Activated CD4-positive, alpha-beta T cell treated with anti-CD3 and anti-CD28 coated beads, Interleukin-2, amount 10 ng/mL, durations not matched to agents 24 days and 14 days (primary cell): Measurements from ENCODE around the gene DTX4. TPM values are rescaled to one million over a fixed set of nuclear protein-coding genes. Genes with fewer than 3 reads are reported as not detected.

Experiments
- DNase-seq: peaks from one replicate; pipeline ENCODE4 v3.0.0; 2022
- H3K27ac Mint-ChIP-seq: one replicate; pipeline ENCODE4 v1.8.0; 2022; ENCODE audit warnings: mild to moderate bottlenecking, mixed read lengths
- H3K27me3 Mint-ChIP-seq: one replicate; pipeline ENCODE4 v1.8.0; 2022; ENCODE audit warnings: mixed read lengths
- H3K36me3 Mint-ChIP-seq: one replicate; pipeline ENCODE4 v1.8.0; 2022; ENCODE audit warnings: low read depth, mild to moderate bottlenecking, mixed read lengths
- H3K4me1 Mint-ChIP-seq: one replicate; pipeline ENCODE4 v1.8.0; 2021; ENCODE audit warnings: mixed read lengths
- H3K4me3 Mint-ChIP-seq: one replicate; pipeline ENCODE4 v1.8.0; 2022; ENCODE audit warnings: mild to moderate bottlenecking, moderate library complexity, mixed read lengths
- H3K9me3 Mint-ChIP-seq: one replicate; pipeline ENCODE4 v1.8.0; 2021; ENCODE audit warnings: mixed read lengths
- intact Hi-C: fragments of 100-400 bp; cut with micrococcal nuclease; formaldehyde crosslinking; loops from one replicate; pipeline ENCODE4 v1.15.1; 2023
- total RNA-seq: library from RNA; stranded (reverse); gene quantifications from 2 replicates; pipeline ENCODE4 v1.2.3, GENCODE V29; 2022

DTX4 gene
- total RNA-seq, 1 donor from 2014 or later: 0.47 TPM

DNA sequence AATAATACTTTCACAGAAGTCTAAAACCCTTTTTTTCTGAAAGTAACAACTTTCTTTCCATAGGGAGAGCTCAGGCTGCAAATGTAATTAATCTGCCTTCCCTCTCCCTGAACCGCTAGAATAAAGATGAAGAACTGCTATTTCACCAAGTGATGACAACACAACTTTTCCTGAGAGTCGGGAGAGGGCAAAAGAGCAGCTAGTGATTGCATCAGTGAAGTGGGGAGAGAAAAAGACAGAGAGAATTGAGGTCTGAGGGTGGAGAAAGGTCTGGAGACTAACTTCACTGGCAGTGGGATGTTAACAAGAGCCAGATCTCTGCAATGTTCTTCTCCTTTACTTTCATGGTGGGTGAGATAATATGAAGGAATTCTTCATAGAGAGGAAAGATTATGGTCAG is 51.7 kb downstream of the DTX4 start:
- Mint-ChIP-seq H3K27me3 (peaks cover 18% of the 10 kb centered on the region), H3K27ac (no peak overlapping the region), H3K4me1 (no peaks in the 10 kb centered on the region), H3K9me3 (no peaks in the 10 kb centered on the region), H3K36me3 (no peaks in the 10 kb centered on the region), H3K4me3 (no peak overlapping the region)
- intact Hi-C loops: no loop called here
- no peak for DNase-seq

DNA sequence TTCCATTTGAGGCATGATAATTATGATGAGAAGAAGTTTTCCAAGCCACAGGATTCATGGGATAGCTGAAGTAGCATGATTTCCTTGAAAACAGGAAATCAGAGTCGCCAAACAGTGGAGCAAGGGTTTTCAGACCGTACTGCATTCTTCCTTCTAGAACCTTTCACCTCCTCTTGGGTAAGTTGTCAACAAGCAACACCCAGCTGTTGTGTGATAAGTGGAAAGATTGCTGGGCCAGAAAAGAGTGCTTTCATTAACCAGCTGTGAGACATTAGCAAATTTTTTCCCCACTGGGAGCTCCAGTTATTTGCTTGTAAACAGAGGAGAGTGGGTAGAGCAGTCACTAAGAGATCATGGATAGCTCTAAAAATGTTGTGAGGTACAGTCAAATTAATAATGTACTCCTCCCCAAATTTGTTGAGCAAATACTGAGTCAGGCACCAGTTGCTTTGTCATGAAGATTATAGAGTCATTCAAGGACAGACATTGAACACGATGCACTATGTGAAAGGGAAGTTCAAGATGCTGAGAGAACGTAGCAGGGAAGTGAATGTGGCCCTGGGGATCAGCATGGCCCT is 52.5 kb downstream of the DTX4 start:
- no peak for DNase-seq
- Mint-ChIP-seq H3K36me3 (no peaks in the 10 kb centered on the region), H3K9me3 (no peaks in the 10 kb centered on the region), H3K27ac (no peak overlapping the region), H3K27me3 (peaks cover 14% of the 10 kb centered on the region), H3K4me3 (no peak overlapping the region), H3K4me1 (no peaks in the 10 kb centered on the region)
- intact Hi-C loops: no loop called here

DNA sequence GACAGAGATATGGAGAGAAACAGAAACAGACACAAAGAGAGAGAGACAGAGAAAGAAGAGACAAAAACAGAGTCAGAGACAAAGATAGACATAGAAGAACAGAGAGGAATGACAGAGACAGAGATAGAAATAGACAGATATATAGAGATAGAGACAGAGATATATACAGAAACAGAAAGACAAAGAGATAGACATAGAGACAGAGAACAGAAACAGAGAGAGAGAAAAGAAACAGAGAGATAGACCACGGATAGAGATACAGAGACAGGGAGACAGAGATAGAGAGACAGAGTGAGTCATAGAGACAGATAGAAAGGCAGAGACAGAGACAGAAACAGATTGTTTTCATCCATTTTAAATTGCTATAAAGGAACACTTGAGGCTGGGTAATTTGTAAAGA is 53.1 kb downstream of the DTX4 start:
- DNase-seq: no peak
- Mint-ChIP-seq H3K36me3 (no peaks in the 10 kb centered on the region), H3K4me1 (no peaks in the 10 kb centered on the region), H3K27me3 (peaks cover 10% of the 10 kb centered on the region), H3K27ac (no peak overlapping the region), H3K4me3 (no peak overlapping the region), H3K9me3 (no peaks in the 10 kb centered on the region)
- intact Hi-C loops: no loop called here

DNA sequence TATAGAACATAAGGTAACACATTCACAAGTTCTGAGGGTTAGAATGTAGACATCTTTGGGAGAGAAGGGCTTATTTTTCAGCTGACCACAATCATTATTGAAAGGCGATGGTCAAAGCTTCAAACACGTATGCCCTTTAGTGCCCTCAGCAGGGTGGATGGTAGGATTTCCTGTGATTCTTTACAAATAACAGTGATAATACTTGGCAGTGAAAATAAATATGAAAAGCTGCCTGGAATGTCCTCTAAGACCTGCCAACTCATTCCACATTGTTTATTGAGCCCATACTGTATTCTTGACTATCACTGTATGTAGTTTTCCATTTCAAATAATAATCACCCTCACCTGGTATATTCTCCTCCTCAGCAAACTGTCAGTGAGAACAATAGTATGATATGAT is 54.5 kb downstream of the DTX4 start:
- H3K27ac Mint-ChIP-seq: no peak overlapping the region
- intact Hi-C loops: no loop called here
- H3K9me3 Mint-ChIP-seq: no peaks in the 10 kb centered on the region
- DNase-seq: no peak
- H3K36me3 Mint-ChIP-seq: no peaks in the 10 kb centered on the region
- no peak overlapping the region for H3K4me3 Mint-ChIP-seq
- H3K4me1 Mint-ChIP-seq: no peaks in the 10 kb centered on the region
- H3K27me3 Mint-ChIP-seq: peaks cover 8% of the 10 kb centered on the region

DNA sequence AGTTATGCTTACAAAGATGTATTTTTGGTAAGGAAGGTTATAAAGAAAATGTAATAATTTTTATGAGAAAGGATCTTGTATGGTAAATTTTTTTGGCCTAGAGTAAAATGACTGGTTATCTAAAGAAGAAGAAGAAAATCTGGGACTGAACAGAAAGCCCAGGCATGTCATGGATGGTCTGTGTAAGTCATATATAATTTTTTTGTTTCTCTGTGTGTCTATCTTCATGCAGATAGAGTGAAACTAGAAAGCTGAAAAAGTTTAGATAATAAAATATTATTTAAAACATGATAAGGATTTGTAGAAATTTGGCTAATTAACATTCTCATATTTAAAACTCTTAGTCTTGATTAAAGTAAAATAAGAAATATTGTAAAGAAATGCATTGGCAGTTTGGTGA is 68.4 kb downstream of the DTX4 start:
- peaks cover 11% of the 10 kb centered on the region for H3K27me3 Mint-ChIP-seq
- no peak for DNase-seq
- intact Hi-C loops: no loop called here
- no peak overlapping the region for H3K27ac Mint-ChIP-seq
- no peaks in the 10 kb centered on the region for H3K36me3 Mint-ChIP-seq
- H3K4me3 Mint-ChIP-seq: no peak overlapping the region
- peaks cover 22% of the 10 kb centered on the region for H3K9me3 Mint-ChIP-seq
- H3K4me1 Mint-ChIP-seq: no peaks in the 10 kb centered on the region

DNA sequence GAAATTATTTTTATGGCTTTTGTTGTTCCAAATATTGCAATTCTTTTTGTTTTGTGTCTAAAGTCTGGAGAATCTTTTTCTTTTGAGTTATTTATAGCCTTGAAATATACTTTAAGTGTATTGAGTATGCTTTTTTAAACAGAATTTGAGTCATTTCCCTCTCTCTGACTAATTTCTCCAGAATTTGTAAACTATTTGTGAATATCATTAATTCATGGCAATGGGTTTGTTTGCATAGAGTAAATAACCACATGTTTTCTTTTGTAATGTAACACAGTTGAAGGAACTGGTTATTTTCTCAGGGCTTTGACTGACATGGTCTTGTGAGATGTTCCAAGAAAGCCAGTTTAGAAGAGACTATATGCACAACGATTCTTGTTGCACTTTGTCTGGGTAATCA is 71.7 kb downstream of the DTX4 start:
- Mint-ChIP-seq H3K4me1 (peaks cover 9% of the 10 kb centered on the region), H3K4me3 (no peak overlapping the region), H3K27ac (no peak overlapping the region), H3K36me3 (no peaks in the 10 kb centered on the region), H3K9me3 (peaks cover 16% of the 10 kb centered on the region), H3K27me3 (peaks cover 3% of the 10 kb centered on the region)
- intact Hi-C loops: no loop called here
- DNase-seq: no peak

DNA sequence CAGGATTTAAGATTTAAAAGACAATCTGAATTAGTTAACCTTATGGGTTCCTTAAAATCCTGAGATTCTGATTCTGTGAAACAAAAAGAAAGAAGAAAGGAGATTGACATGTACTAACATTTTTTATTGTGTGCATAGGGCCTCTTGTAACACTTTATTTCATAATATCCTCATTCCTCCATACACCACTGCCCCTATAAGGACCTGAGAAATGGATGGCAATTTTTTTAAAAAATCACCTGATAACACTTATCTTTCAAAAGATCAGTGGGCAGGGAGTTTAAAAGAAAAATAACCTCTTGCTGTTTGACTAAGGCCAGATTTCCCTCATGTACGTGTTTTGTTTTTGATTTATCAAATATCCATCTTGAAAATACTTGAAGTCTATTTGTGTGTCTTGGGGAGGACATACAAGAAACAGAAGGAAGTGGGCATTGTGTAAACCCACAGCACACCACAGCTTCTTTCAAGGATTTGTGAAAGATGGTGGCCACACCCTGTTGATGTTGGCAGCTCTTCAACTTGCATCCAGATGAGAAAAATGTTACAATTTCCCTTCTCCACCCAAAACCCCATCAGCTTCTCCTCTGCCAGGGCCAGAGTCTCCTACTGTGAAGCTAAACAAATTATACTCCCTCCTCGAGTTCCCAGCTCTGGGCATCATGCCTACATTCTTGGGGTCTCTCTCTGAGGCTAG is 75.7 kb downstream of the DTX4 start:
- no peak for DNase-seq
- Mint-ChIP-seq H3K27ac (no peak overlapping the region), H3K36me3 (no peaks in the 10 kb centered on the region), H3K9me3 (peaks cover 8% of the 10 kb centered on the region), H3K27me3 (peaks cover 3% of the 10 kb centered on the region), H3K4me1 (peaks cover 10% of the 10 kb centered on the region), H3K4me3 (no peak overlapping the region)
- intact Hi-C loops: no loop called here

DNA sequence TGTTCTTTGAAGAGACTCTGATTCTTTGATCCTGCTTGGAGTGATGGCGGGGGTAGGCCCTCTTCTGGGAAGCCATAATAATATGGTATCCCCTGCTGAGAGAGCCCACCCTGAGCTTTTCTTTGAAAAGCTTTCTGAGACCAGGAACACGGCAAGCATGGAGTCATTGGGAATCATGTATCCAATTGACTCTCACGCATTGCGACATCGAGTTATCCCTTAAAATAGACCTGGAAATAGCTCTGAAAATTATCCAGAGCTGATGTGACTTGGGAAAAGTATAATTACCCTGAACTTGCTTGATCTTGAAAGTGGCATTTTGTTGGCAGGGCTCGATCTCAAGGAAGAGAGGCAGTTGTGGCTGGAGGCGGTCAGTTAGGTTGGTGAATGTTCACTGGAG is 77.6 kb downstream of the DTX4 start:
- peaks cover 8% of the 10 kb centered on the region for H3K9me3 Mint-ChIP-seq

DNA sequence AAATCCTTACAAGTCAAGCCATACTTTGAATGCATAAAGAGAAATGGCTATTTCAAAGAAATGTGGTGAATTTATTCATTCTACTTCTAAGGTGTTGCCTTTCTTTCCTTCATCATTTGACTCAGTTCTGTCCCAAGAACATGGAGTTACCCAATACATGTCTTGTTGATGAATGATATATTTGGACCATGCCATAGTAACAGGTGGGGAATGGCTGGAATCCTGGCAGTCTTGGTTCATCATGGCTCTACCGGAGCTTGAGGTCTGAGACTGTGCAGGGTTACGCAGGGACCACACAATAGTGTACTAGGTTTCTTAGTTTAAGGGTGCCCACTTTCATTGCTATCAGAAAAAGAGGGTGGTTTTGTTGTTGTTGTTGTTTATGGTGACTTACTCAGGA is 81.1 kb downstream of the DTX4 start:
- no peak overlapping the region for H3K27ac Mint-ChIP-seq
- H3K36me3 Mint-ChIP-seq: no peaks in the 10 kb centered on the region
- intact Hi-C loops: no loop called here
- peaks cover 5% of the 10 kb centered on the region for H3K9me3 Mint-ChIP-seq
- H3K4me3 Mint-ChIP-seq: no peak overlapping the region
- peaks cover 4% of the 10 kb centered on the region for H3K4me1 Mint-ChIP-seq
- H3K27me3 Mint-ChIP-seq: peaks cover 3% of the 10 kb centered on the region
- no peak for DNase-seq

More for the DNA sequence above, 77.6 kb downstream of the DTX4 start:
- intact Hi-C loops: no loop called here
- H3K36me3 Mint-ChIP-seq: no peaks in the 10 kb centered on the region
- H3K27me3 Mint-ChIP-seq: peaks cover 6% of the 10 kb centered on the region
- DNase-seq: no peak
- H3K4me3 Mint-ChIP-seq: no peak overlapping the region
- H3K4me1 Mint-ChIP-seq: peaks cover 10% of the 10 kb centered on the region
- H3K27ac Mint-ChIP-seq: no peak overlapping the region

DNA sequence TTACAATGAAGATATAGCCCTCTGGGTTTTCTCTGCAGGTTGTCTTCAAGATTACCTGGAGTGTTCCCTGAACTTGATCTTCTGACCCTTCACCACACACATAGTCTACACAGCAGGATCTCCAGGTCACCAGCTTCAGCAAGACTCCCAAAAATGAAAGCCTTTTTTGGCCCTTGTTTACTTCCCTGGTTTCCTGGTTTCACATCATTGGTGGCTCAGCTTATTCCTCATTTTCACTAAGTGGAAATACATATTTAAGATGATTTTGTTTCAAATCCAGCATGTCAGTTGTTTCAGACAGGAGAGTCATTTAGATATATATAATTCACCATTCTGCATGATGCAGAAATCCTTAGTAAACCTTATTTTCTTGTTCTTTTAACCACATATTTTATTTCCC is 82.4 kb downstream of the DTX4 start:
- Mint-ChIP-seq H3K27me3 (peaks cover 3% of the 10 kb centered on the region), H3K4me3 (no peak overlapping the region), H3K27ac (no peak overlapping the region), H3K36me3 (no peaks in the 10 kb centered on the region), H3K9me3 (no peaks in the 10 kb centered on the region), H3K4me1 (no peaks in the 10 kb centered on the region)
- no peak for DNase-seq
- intact Hi-C loops: no loop called here

DNA sequence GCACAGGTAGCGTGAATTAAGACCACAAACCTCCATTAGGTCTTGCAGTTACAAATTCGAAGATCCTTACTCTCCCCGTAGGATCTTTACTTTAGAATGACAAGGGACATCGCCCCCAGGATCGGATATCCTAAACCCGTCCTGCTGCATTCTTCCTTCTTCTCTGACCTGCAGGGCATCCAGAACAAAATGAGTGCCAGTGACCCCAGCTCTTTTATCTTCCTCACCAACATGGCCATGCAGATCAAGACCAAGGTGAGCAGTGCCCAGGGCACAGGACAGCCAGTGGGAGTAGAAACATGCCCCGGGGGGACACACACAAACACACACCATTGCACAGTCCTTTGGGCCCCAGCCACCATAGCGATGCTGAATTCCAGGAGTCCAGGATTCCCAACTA is 83.3 kb downstream of the DTX4 start:
- Mint-ChIP-seq H3K27me3 (peaks cover 3% of the 10 kb centered on the region), H3K4me1 (no peaks in the 10 kb centered on the region), H3K4me3 (no peak overlapping the region), H3K9me3 (no peaks in the 10 kb centered on the region), H3K36me3 (no peaks in the 10 kb centered on the region), H3K27ac (no peak overlapping the region)
- intact Hi-C loops: no loop called here
- no peak for DNase-seq

Other genes starting within 250 kb of the DTX4 start
- not detected in 2 replicates for gene GLYATL1, start 232.6 kb upstream of the DTX4 start, total RNA-seq
- not detected in 2 replicates for gene GLYATL1B, start 85.8 kb upstream of the DTX4 start, total RNA-seq
- 68.4 and 70.1 TPM in 2 replicates for gene FAM111B, start 64.9 kb upstream of the DTX4 start, total RNA-seq
- gene FAM111A, start 29.3 kb upstream of the DTX4 start, total RNA-seq: 62.2 and 71.2 TPM in 2 replicates
- gene MPEG1, start 40.8 kb downstream of the DTX4 start, total RNA-seq: not detected in 2 replicates
- gene OR5AN1, start 186.8 kb downstream of the DTX4 start, total RNA-seq: not detected in 2 replicates